CD14-positive monocyte (primary cell): ENCODE results near the gene ATP5PD. TPM values are rescaled to one million over a fixed set of nuclear protein-coding genes. Genes with fewer than 3 reads are reported as not detected.

Experiments used
- DNase-seq, 3 donors: peaks; one replicate each; pipeline ENCODE4 v3.0.0-alpha.2; 2011 to 2022
- H2AFZ ChIP-seq: 2 replicates; pipeline ENCODE4 v1.6.0; 2012; ENCODE audit warnings: mild to moderate bottlenecking, low read depth, low read length, inconsistent platforms; ENCODE audit not compliant: insufficient read depth, poor library complexity, severe bottlenecking
- H3K27ac ChIP-seq, 2 donors: 1 replicate in 1 of 2; 2 replicates in 1 of 2; pipeline ENCODE4 v1.5.1; 2012 to 2013; ENCODE audit warnings: low read length in 2 of 2, control low read depth in 1 of 2, inconsistent platforms in 1 of 2, low read depth in 1 of 2, mild to moderate bottlenecking in 1 of 2
- H3K27me3 ChIP-seq, 2 donors: one replicate each; pipeline versions ENCODE4 v1.6.0 to v1.6.1; 2011 to 2013; ENCODE audit warnings: low read length in 2 of 2; ENCODE audit not compliant: control insufficient read depth in 2 of 2, insufficient read depth in 2 of 2
- H3K36me3 ChIP-seq, 2 donors: replicated peaks in 1 of 2; 1 replicate in 1 of 2; 2 replicates in 1 of 2; pipeline versions ENCODE4 v1.5.1 to v1.6.1; 2012 to 2013; ENCODE audit warnings: low read length in 2 of 2, control low read depth in 1 of 2, inconsistent platforms in 1 of 2, mild to moderate bottlenecking in 1 of 2; ENCODE audit not compliant: insufficient read depth in 2 of 2, control insufficient read depth in 1 of 2
- H3K4me1 ChIP-seq, 2 donors: 1 replicate in 1 of 2; 2 replicates in 1 of 2; pipeline versions ENCODE4 v1.5.1 to v1.6.1; 2012 to 2013; ENCODE audit warnings: low read length in 2 of 2, control low read depth in 1 of 2, inconsistent platforms in 1 of 2, mild to moderate bottlenecking in 1 of 2, moderate library complexity in 1 of 2; ENCODE audit not compliant: insufficient read depth in 2 of 2, control insufficient read depth in 1 of 2
- H3K4me2 ChIP-seq: replicated peaks from 2 replicates; pipeline ENCODE3; 2012; ENCODE audit warnings: low read length, moderate library complexity, mild to moderate bottlenecking; ENCODE audit not compliant: poor library complexity, severe bottlenecking; ENCODE audit errors: extremely low read depth
- H3K4me3 ChIP-seq, 3 experiments: fragments of 200-600 bp in 1 of 3; sonication (generic) in 1 of 3; replicated peaks in 1 of 3; 1 replicate in 2 of 3; 2 replicates in 1 of 3; pipeline ENCODE4 v1.5.1; 2011 to 2013; ENCODE audit warnings: low read length in 3 of 3, mild to moderate bottlenecking in 3 of 3, control low read depth in 2 of 3, low read depth in 2 of 3, inconsistent platforms in 1 of 3, moderate library complexity in 1 of 3
- H3K79me2 ChIP-seq: 2 replicates; pipeline ENCODE4 v1.6.0; 2012; ENCODE audit warnings: mild to moderate bottlenecking, control low read depth, inconsistent platforms, low read length, moderate library complexity; ENCODE audit not compliant: insufficient read depth
- H3K9ac ChIP-seq: 2 replicates; pipeline ENCODE4 v1.6.0; 2017; ENCODE audit warnings: low read length, mild to moderate bottlenecking; ENCODE audit not compliant: insufficient read depth, poor library complexity, severe bottlenecking
- H3K9me3 ChIP-seq, 2 donors: replicated peaks in 1 of 2; 1 replicate in 1 of 2; 2 replicates in 1 of 2; pipeline versions ENCODE4 v1.5.1 to v1.6.1; 2012 to 2013; ENCODE audit warnings: low read length in 2 of 2, control low read depth in 1 of 2; ENCODE audit not compliant: control insufficient read depth in 1 of 2, insufficient read depth in 1 of 2
- H4K20me1 ChIP-seq: 2 replicates; pipeline ENCODE4 v1.6.0; 2012; ENCODE audit warnings: mild to moderate bottlenecking, low read length, control low read depth, moderate library complexity; ENCODE audit not compliant: insufficient read depth
- H3K27ac Mint-ChIP-seq, 7 donors: one replicate each; pipeline ENCODE4 v1.8.0; 2020; ENCODE audit warnings: mild to moderate bottlenecking in 7 of 7, mixed read lengths in 7 of 7, moderate library complexity in 6 of 7, inconsistent platforms in 2 of 7
- H3K27me3 Mint-ChIP-seq, 3 donors: one replicate each; pipeline ENCODE4 v1.8.0; 2021 to 2022; ENCODE audit warnings: low read depth in 3 of 3, mild to moderate bottlenecking in 3 of 3, mixed read lengths in 3 of 3, moderate library complexity in 3 of 3, inconsistent platforms in 1 of 3
- H3K36me3 Mint-ChIP-seq, 2 donors: one replicate each; pipeline ENCODE4 v1.8.0; 2020; ENCODE audit warnings: mixed read lengths in 2 of 2, inconsistent platforms in 1 of 2, mild to moderate bottlenecking in 1 of 2
- H3K4me1 Mint-ChIP-seq: one replicate; pipeline ENCODE4 v1.8.0; 2020; ENCODE audit warnings: mild to moderate bottlenecking, mixed read lengths
- H3K4me3 Mint-ChIP-seq, 2 donors: one replicate each; pipeline ENCODE4 v1.8.0; 2020; ENCODE audit warnings: mild to moderate bottlenecking in 2 of 2, mixed read lengths in 2 of 2, moderate library complexity in 1 of 2
- H3K9me3 Mint-ChIP-seq, 7 donors: one replicate each; pipeline ENCODE4 v1.8.0; 2020 to 2022; ENCODE audit warnings: mixed read lengths in 7 of 7, mild to moderate bottlenecking in 6 of 7, moderate library complexity in 6 of 7, inconsistent platforms in 2 of 7
- CTCF ChIP-seq: fragments of 200-600 bp; IDR thresholded peaks from one replicate; pipeline ENCODE4 v1.8.0; 2022; ENCODE audit warnings: antibody characterized with exemption, mild to moderate bottlenecking
- WGBS: methylation state at CpG from one replicate; pipeline ENCODE4 v1.1.5; 2013; ENCODE audit warnings: missing lambda C conversion rate; ENCODE audit not compliant: insufficient coverage; 5-methylcytosine and 5-hydroxymethylcytosine counted together
- intact Hi-C, 2 donors: fragments of 100-400 bp; cut with micrococcal nuclease; formaldehyde crosslinking; loops; one replicate each; pipeline versions ENCODE4 v1.15.0 to v1.15.1; 2023
- polyA plus RNA-seq, 3 donors: library from polyadenylated mRNA; depleted of rRNA in 1 of 3; unstranded in 2 of 3; stranded (reverse) in 1 of 3; fragments of 300-500 nt in 2 of 3; fragments of >200 nt in 1 of 3; fragmentation: Illumina TruSeq in 2 of 3; gene quantifications; 1 replicate in 2 of 3; 2 replicates in 1 of 3; pipeline ENCODE4 v1.2.3, GENCODE V29; 2012 to 2021

The ATP5PD gene
- polyA plus RNA-seq, 3 donors: 139 to 451 (median 437) TPM

GRCh38 chr17:75087182-75087557 is 40.4 kb upstream of the ATP5PD start:
- no peaks in the 10 kb centered on the region for H3K36me3 ChIP-seq
- H3K4me2 ChIP-seq: peak overlapping the region; percentile 93
- H3K9ac ChIP-seq: peak overlapping the region; percentile 88
- H3K4me1 ChIP-seq: peaks cover 59 to 64% of the 10 kb centered on the region in 2 donors
- H3K79me2 ChIP-seq: peaks cover 43% of the 10 kb centered on the region
- H3K27me3 ChIP-seq: no peaks in the 10 kb centered on the region
- no CpG with 5 or more reads among the region's 12 CpGs for WGBS
- no peaks in the 10 kb centered on the region for H3K9me3 ChIP-seq
- intact Hi-C loops: no loop called here
- H3K27ac ChIP-seq: peak overlapping the region; percentile 88 to 91
- no peak for DNase-seq
- Mint-ChIP-seq H3K27me3 (peaks cover 0 to 5% (median 3%) of the 10 kb centered on the region in 3 donors), H3K27ac (peak overlapping the region; percentile 89 to 96 (median 92)), H3K4me3 (peak overlapping the region; percentile 79 to 81), H3K4me1 (peaks cover 60% of the 10 kb centered on the region), H3K36me3 (peaks cover 8 to 12% of the 10 kb centered on the region in 2 donors), H3K9me3 (no peaks in the 10 kb centered on the region)
- H2AFZ ChIP-seq: peak overlapping the region; percentile 73
- TF ChIP-seq CTCF: no peak
- H3K4me3 ChIP-seq: peak overlapping the region; percentile 26 to 89 (median 63)
- H4K20me1 ChIP-seq: peaks cover 13% of the 10 kb centered on the region

- Mint-ChIP-seq H3K27ac (peak overlapping the region; percentile 89 to 96 (median 92)), H3K27me3 (peaks cover 0 to 7% (median 4%) of the 10 kb centered on the region in 3 donors), H3K36me3 (peaks cover 8 to 12% of the 10 kb centered on the region in 2 donors), H3K9me3 (no peaks in the 10 kb centered on the region), H3K4me1 (peaks cover 55% of the 10 kb centered on the region), H3K4me3 (peak overlapping the region in 1 of 2 donors; percentile 79)
- H3K27ac ChIP-seq: peak overlapping the region; percentile 88 to 91
- peaks cover 9% of the 10 kb centered on the region for H4K20me1 ChIP-seq
- WGBS: 85% methylated on average over 11 of the region's 15 CpGs
- no peak overlapping the region for H2AFZ ChIP-seq
- no peak for DNase-seq
- H3K4me2 ChIP-seq: peak overlapping the region; percentile 93
- no peaks in the 10 kb centered on the region for H3K27me3 ChIP-seq
- no peak overlapping the region for H3K4me3 ChIP-seq
- H3K79me2 ChIP-seq: peaks cover 38% of the 10 kb centered on the region
- peaks cover 54 to 60% of the 10 kb centered on the region in 2 donors for H3K4me1 ChIP-seq
- H3K9ac ChIP-seq: no peak overlapping the region
- intact Hi-C loops: no loop called here
- H3K9me3 ChIP-seq: no peaks in the 10 kb centered on the region
- TF ChIP-seq CTCF: no peak
- H3K36me3 ChIP-seq: no peaks in the 10 kb centered on the region
Observed at GRCh38 chr17:75086496-75087181, 39.9 kb upstream of the ATP5PD start.
